ENCODE measurements around the gene ITK. TPM values are rescaled to one million over a fixed set of nuclear protein-coding genes. Genes with fewer than 3 reads are reported as not detected.

The ITK gene
- total RNA-seq, 1 donor, result not detected

DNA sequence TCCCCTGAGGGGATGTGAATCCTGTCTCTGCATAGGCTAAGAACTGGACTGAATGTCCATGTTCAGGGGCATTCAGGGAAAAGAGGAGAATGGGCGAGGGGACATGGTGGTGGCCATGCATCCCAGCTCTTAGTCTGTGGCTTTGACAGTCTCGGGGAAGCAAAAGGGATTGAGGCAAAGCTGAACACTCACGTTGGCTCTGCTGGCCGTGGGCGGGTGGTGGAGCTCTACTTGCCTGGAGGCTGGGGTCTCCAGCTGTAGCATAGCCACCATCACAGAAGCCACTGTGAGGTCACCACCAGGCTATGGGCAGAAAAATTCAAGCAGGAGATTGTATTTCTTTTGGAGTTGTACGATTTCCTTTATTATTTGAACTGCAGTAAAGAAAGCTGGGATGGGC, 18.6 kb upstream of the ITK start:
- no peak for DNase-seq (ENCODE audit: low read depth)
- TF ChIP-seq, protein P1, sequence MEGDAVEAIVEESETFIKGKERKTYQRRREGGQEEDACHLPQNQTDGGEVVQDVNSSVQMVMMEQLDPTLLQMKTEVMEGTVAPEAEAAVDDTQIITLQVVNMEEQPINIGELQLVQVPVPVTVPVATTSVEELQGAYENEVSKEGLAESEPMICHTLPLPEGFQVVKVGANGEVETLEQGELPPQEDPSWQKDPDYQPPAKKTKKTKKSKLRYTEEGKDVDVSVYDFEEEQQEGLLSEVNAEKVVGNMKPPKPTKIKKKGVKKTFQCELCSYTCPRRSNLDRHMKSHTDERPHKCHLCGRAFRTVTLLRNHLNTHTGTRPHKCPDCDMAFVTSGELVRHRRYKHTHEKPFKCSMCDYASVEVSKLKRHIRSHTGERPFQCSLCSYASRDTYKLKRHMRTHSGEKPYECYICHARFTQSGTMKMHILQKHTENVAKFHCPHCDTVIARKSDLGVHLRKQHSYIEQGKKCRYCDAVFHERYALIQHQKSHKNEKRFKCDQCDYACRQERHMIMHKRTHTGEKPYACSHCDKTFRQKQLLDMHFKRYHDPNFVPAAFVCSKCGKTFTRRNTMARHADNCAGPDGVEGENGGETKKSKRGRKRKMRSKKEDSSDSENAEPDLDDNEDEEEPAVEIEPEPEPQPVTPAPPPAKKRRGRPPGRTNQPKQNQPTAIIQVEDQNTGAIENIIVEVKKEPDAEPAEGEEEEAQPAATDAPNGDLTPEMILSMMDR (IDR thresholded peaks at IDR 0.05; ENCODE audit: insufficient read depth, low read depth, low read length), result no peak
- H3K4me3 ChIP-seq (ENCODE audit: low read depth, low read length), result no peak overlapping the region

DNA sequence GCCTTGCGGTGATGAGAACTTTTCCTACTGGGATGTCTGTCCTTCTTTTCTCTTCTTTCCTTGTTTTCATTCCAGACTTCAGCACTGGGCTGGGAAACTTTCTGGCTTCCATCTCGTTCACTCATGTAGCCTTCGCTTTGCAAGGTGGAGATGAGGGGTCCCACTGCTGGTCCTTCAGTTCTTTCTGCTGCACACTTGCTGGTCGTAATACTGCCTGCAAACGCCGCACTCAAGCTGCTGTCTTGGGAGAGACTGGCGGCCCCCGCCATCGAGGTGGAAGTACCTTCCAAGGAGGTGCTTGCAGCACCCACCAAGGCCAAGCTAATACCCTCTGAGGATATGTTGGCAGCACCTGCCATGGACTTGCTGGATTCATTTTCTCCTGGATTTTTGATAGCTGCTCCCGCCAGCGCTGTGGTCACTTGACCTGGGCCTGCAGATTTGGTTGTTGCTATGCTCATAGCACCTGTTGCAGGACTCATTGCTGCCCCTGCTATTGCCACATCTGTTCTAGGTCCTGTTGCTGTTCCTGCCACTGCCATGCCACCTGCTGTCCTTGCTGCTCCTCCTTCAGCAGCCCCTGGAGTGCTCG, 17.6 kb upstream of the ITK start:
- H3K4me3 ChIP-seq (ENCODE audit: low read depth, low read length), result no peak overlapping the region
- DNase-seq (ENCODE audit: low read depth), result no peak

DNA sequence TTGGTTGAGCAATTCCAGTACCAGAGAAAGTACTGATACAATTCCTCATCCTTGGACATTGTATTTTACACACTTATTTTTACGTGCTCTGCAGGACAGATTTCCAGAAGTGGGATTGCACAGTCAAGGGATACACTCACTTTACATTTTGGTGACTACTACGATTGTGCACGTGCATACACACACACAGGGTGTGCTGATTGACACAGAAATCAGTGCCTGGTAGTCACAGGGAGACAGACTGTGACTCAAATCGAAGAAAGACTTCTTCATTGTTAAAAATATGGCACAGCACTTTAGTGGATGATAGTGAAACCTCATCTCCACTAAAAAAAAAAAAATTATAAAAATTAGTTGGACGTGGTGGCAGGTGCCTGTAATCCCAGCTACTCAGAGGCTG, 16.1 kb upstream of the ITK start:
- H3K4me3 ChIP-seq (ENCODE audit: low read depth, low read length), result no peak overlapping the region
- no peak for DNase-seq (ENCODE audit: low read depth)
- TF ChIP-seq, protein P1 (IDR thresholded peaks at IDR 0.05; ENCODE audit: insufficient read depth, low read depth, low read length), result no peak

More for the DNA sequence above, 17.6 kb upstream of the ITK start:
- TF ChIP-seq, protein P1 (IDR thresholded peaks at IDR 0.05; ENCODE audit: insufficient read depth, low read depth, low read length), result no peak

DNA sequence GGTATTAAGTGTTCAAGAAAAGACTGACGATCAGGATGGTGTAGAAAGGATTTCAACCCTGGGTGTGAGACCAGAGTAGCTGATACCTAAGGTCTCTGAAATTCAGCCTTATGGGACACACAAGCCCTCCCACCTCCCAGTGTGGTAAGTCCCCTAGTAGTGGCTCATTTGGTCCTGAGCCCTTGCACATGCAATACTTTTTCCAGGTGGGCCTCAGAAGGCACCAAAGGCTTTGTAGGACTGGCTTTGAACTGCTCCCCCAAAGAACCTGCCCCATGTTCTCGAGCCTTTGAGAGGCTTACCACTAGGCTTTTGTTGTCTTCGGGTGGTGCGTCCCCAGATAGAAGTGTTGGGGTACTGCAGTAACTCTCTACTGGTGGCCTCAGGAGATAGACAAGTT, 15.4 kb upstream of the ITK start:
- H3K4me3 ChIP-seq (ENCODE audit: low read depth, low read length), result no peak overlapping the region
- DNase-seq (ENCODE audit: low read depth), result no peak
- TF ChIP-seq, protein P1 (IDR thresholded peaks at IDR 0.05; ENCODE audit: insufficient read depth, low read depth, low read length), result no peak

DNA sequence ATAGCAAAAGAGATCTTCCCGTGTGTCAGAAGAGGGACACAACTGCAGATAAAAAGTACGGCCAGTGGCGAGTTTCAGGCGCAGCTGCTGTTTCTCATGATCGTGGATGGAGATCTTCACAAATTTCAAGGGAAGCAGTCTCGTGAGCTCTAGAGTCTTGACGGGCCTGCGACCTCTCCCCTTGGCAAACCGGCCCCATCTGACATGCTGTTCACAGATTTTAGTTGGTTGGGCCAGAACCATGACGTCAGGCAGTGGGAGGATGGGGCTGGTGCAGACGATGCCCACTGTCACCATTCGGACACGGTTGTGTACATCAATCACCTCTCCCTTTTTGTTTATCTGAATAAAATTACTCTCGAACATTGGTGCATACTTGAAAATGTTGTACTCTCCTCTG, 15.0 kb upstream of the ITK start:
- TF ChIP-seq, protein P1 (IDR thresholded peaks at IDR 0.05; ENCODE audit: insufficient read depth, low read depth, low read length), result no peak
- no peak overlapping the region for H3K4me3 ChIP-seq (ENCODE audit: low read depth, low read length)
- DNase-seq (ENCODE audit: low read depth), result no peak

DNA sequence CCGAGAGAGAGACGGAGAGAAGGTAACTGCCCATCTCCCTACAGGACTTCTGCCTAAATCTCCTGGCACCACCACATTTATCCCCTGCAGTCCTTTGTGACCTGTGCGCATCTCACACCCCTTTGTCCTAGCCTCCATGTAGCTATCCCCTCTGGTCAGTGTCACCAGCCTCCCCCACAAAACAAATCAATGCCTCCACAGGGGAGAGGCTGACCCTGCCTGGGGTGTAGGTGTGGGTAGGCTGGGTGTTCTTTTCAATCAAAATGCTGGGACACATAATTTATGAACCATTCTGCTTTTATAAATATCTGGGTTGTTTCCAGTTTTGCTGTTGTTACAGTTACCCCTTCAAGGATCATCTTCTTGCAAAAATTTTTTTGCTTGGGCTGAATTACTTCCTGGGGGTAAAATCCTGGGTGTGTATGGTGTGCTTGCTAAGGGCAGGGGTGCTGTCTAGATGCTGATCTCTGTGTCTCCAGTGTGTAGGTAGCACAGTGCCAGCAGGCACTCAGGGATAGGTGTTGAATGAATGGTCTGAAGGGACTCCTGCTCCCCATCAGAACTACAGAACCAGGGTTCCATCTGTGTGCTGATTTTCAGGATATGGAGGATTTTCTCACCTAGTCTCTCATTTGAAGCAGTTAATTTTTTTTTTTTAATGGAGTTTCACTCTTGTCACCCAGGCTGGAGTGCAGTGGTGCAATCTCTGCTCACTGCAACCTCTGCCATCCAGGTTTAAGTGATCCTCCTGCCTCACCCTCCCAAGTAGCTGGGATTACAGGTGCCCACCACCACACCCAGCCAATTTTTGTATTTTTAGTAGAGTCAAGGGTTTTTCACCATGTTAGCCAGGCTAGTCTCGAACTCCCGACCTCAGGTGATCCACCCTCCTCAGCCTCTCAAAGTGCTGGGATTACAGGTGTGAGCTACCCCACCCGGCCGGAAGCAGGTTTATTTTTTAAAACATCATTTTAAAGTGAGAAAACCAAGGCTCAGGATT, 14.1 kb upstream of the ITK start, which contains the start of gene GARIN3:
GARIN3 (minus strand) TSS at position 51 of the 1,000 bp plus-strand sequence. CDS start 96 bp downstream, outside the sequence.
- H3K4me3 ChIP-seq (ENCODE audit: low read depth, low read length), result no peak within 1 kb of the TSS
- no peak for DNase-seq (ENCODE audit: low read depth)
- TF ChIP-seq, protein P1 (IDR thresholded peaks at IDR 0.05; ENCODE audit: insufficient read depth, low read depth, low read length), result no peak
